OCI-LY3 (cell line): Measurements from ENCODE around the gene DIPK1A.

Experiments used
- CTCF ChIP-seq: fragments of 200-600, 300-600 bp; sonication (generic); IDR thresholded peaks from 2 replicates; pipeline ENCODE4 v1.5.1; 2014; ENCODE audit warnings: antibody characterized with exemption, low read length, low read depth
- EZH2phosphoT487 ChIP-seq: fragments of 200-600 bp; shearing (Covaris generic); IDR thresholded peaks from 2 replicates; pipeline ENCODE4 v1.6.1; 2018; ENCODE audit warnings: antibody characterized with exemption, mixed run types, low read depth

- TF ChIP-seq CTCF (no peak), EZH2phosphoT487 (no peak)
Measured at GRCh38 chr1:92792340-92792782, 168.9 kb downstream of the DIPK1A start.
